H9 (cell line): ENCODE measurements around the gene ENC1. TPM values are rescaled to one million over a fixed set of nuclear protein-coding genes. Genes with fewer than 3 reads are reported as not detected.

Source experiments
- DNase-seq: peaks from one replicate; pipeline ENCODE4 v3.0.0-alpha.2; 2017
- H2AFZ ChIP-seq: one replicate; pipeline ENCODE4 v1.6.1; 2013; ENCODE audit warnings: mild to moderate bottlenecking, low read length, control low read depth, moderate library complexity
- H2AK5ac ChIP-seq: 2 replicates; pipeline ENCODE4 v1.6.1; 2013; ENCODE audit warnings: low read length, control low read depth, mixed read lengths; ENCODE audit not compliant: insufficient read length
- H2BK120ac ChIP-seq: one replicate; pipeline ENCODE4 v1.6.1; 2013; ENCODE audit warnings: low read depth, mild to moderate bottlenecking, low read length, control low read depth, inconsistent platforms; ENCODE audit not compliant: poor library complexity, severe bottlenecking
- H2BK12ac ChIP-seq: 2 replicates; pipeline ENCODE4 v1.6.1; 2013; ENCODE audit warnings: low read length, control low read depth, mixed read lengths, low read depth; ENCODE audit not compliant: insufficient read length
- H2BK15ac ChIP-seq: 2 replicates; pipeline ENCODE4 v1.6.1; 2013; ENCODE audit warnings: low read depth, low read length, control low read depth
- H2BK20ac ChIP-seq: one replicate; pipeline ENCODE4 v1.6.1; 2013; ENCODE audit warnings: low read depth, mild to moderate bottlenecking, low read length, control low read depth, inconsistent platforms; ENCODE audit not compliant: poor library complexity, severe bottlenecking
- H2BK5ac ChIP-seq: 2 replicates; pipeline ENCODE4 v1.6.1; 2013; ENCODE audit warnings: low read length, control low read depth, mixed read lengths; ENCODE audit not compliant: insufficient read length
- H3K14ac ChIP-seq: 2 replicates; pipeline ENCODE4 v1.6.1; 2013; ENCODE audit warnings: low read length, control low read depth; ENCODE audit not compliant: insufficient read depth
- H3K18ac ChIP-seq: 2 replicates; pipeline ENCODE4 v1.6.1; 2013; ENCODE audit warnings: low read depth, mild to moderate bottlenecking, mixed read lengths, low read length, control low read depth; ENCODE audit not compliant: insufficient read length
- H3K23ac ChIP-seq: 2 replicates; pipeline ENCODE4 v1.6.1; 2013; ENCODE audit warnings: low read length, control low read depth, mixed read lengths, low read depth; ENCODE audit not compliant: insufficient read length
- H3K23me2 ChIP-seq: 2 replicates; pipeline ENCODE4 v1.6.1; 2013; ENCODE audit warnings: low read depth, mild to moderate bottlenecking, mixed read lengths, low read length, control low read depth; ENCODE audit not compliant: insufficient read length, poor library complexity, severe bottlenecking
- H3K27ac ChIP-seq: 2 replicates; pipeline ENCODE4 v1.5.1; 2013; ENCODE audit warnings: low read length, control low read depth, mixed read lengths, low read depth; ENCODE audit not compliant: insufficient read length
- H3K27me3 ChIP-seq: 2 replicates; pipeline ENCODE4 v1.6.1; 2013; ENCODE audit warnings: low read length, control low read depth, inconsistent platforms; ENCODE audit not compliant: insufficient read depth
- H3K4ac ChIP-seq: 2 replicates; pipeline ENCODE4 v1.6.1; 2013; ENCODE audit warnings: low read depth, mild to moderate bottlenecking, control low read depth, inconsistent platforms, low read length, moderate library complexity
- H3K4me1 ChIP-seq: 2 replicates; pipeline ENCODE4 v1.6.1; 2013; ENCODE audit warnings: low read length, control low read depth, inconsistent platforms; ENCODE audit not compliant: insufficient read depth
- H3K4me2 ChIP-seq: 2 replicates; pipeline ENCODE4 v1.6.1; 2013; ENCODE audit warnings: low read length, control low read depth, mixed read lengths; ENCODE audit not compliant: insufficient read length, insufficient read depth
- H3K56ac ChIP-seq: 2 replicates; pipeline ENCODE4 v1.6.1; 2013; ENCODE audit warnings: low read depth, mild to moderate bottlenecking, mixed read lengths, low read length, control low read depth; ENCODE audit not compliant: insufficient read length
- H3K79me1 ChIP-seq: 2 replicates; pipeline ENCODE4 v1.6.1; 2013; ENCODE audit warnings: low read depth, mild to moderate bottlenecking, moderate library complexity, low read length, control low read depth, inconsistent platforms; ENCODE audit not compliant: insufficient read depth, poor library complexity, severe bottlenecking
- H3K79me2 ChIP-seq: 2 replicates; pipeline ENCODE4 v1.6.1; 2013; ENCODE audit warnings: low read length, control low read depth, inconsistent platforms; ENCODE audit not compliant: insufficient read depth
- H3K9ac ChIP-seq: 2 replicates; pipeline ENCODE4 v1.6.1; 2013; ENCODE audit warnings: low read length, control low read depth, mixed read lengths; ENCODE audit not compliant: insufficient read length; ENCODE audit errors: extremely low read depth
- H3K9me3 ChIP-seq: one replicate; pipeline ENCODE4 v1.6.1; 2013; ENCODE audit warnings: low read depth, low read length, inconsistent platforms; ENCODE audit not compliant: control insufficient read depth
- H3T11ph ChIP-seq: one replicate; pipeline ENCODE4 v1.6.1; 2013; ENCODE audit warnings: mild to moderate bottlenecking, low read length, control low read depth, inconsistent platforms
- H4K20me1 ChIP-seq: one replicate; pipeline ENCODE4 v1.6.1; 2013; ENCODE audit not compliant: control insufficient read depth, insufficient read length, insufficient read depth
- H4K5ac ChIP-seq: 2 replicates; pipeline ENCODE4 v1.6.1; 2013; ENCODE audit warnings: low read depth, mild to moderate bottlenecking, mixed read lengths, low read length, control low read depth; ENCODE audit not compliant: insufficient read length
- H4K8ac ChIP-seq: replicated peaks from 2 replicates; pipeline ENCODE4 v1.6.1; 2013; ENCODE audit warnings: low read length, control low read depth, mixed read lengths, low read depth; ENCODE audit not compliant: insufficient read length
- H4K91ac ChIP-seq: 2 replicates; pipeline ENCODE4 v1.6.1; 2013; ENCODE audit warnings: low read depth, mild to moderate bottlenecking, moderate library complexity, mixed read lengths, low read length, control low read depth; ENCODE audit not compliant: insufficient read length
- H3K27ac Mint-ChIP-seq, 3 experiments: 2 replicates in 2 of 3; 3 replicates in 1 of 3; pipeline ENCODE4 v1.8.0; 2020 to 2021; ENCODE audit warnings: mixed read lengths in 3 of 3, mild to moderate bottlenecking in 1 of 3, moderate library complexity in 1 of 3
- H3K27me3 Mint-ChIP-seq: 2 replicates; pipeline ENCODE4 v1.8.0; 2021; ENCODE audit warnings: low read depth, mild to moderate bottlenecking, moderate library complexity, mixed read lengths
- H3K36me3 Mint-ChIP-seq, 3 experiments: 2 replicates in 2 of 3; 3 replicates in 1 of 3; pipeline ENCODE4 v1.8.0; 2020 to 2021; ENCODE audit warnings: low read depth in 3 of 3, mixed read lengths in 3 of 3; ENCODE audit not compliant: insufficient read depth in 1 of 3
- H3K4me1 Mint-ChIP-seq, 2 experiments: 2 replicates each; pipeline ENCODE4 v1.8.0; 2020; ENCODE audit warnings: mixed read lengths in 2 of 2
- H3K4me3 Mint-ChIP-seq, 2 experiments: 2 replicates in 1 of 2; 3 replicates in 1 of 2; pipeline ENCODE4 v1.8.0; 2020 to 2021; ENCODE audit warnings: mild to moderate bottlenecking in 2 of 2, mixed read lengths in 2 of 2, moderate library complexity in 1 of 2
- H3K9me3 Mint-ChIP-seq, 2 experiments: 2 replicates in 1 of 2; 3 replicates in 1 of 2; pipeline ENCODE4 v1.8.0; 2020; ENCODE audit warnings: mild to moderate bottlenecking in 2 of 2, mixed read lengths in 2 of 2, moderate library complexity in 1 of 2
- WGBS: extraction: QIAGEN DNeasy Blood & Tissue Kit; methylation state at CpG from one replicate; pipeline ENCODE4 v1.1.7; 2013; ENCODE audit warnings: missing lambda C conversion rate, low lambda C conversion rate, mixed read lengths; ENCODE audit not compliant: insufficient read length; ENCODE audit errors: extremely low coverage; 5-methylcytosine and 5-hydroxymethylcytosine counted together
- total RNA-seq: library from RNA; stranded (reverse); gene quantifications from 2 replicates; pipeline ENCODE4 v1.2.1, GENCODE V29; 2021
- TF ChIP-seq, protein P1 (sequence below): fragments of 200-600 bp; sonication (generic); conservative IDR thresholded peaks from 3 replicates; pipeline ENCODE4 v1.8.0; 2021; ENCODE audit warnings: antibody characterized with exemption, mild to moderate bottlenecking

The ENC1 gene
- total RNA-seq, 1 experiment from 2014 or later: 14.4 TPM

DNA sequence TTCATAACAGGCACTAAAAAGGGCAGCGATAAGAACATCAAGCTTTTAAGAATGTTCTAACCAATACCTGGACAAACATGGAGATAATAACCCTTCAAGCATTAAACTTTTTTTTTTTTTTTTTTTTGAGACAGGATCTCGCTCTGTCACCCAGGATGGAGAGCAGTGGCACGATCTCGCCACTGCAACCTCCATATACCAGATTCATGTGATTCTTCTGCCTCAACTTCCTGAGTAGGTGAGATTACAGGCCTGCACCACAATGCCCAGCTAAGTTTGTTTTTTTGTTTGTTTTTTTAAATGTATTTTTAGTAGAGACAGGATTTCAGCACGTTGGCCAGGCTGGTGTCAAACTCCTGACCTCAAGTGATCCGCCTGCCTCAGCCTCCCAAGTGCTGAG, 14.7 kb upstream of the ENC1 start:
- H2BK5ac ChIP-seq: no peak overlapping the region
- H3K9me3 ChIP-seq: no peaks in the 10 kb centered on the region
- Mint-ChIP-seq H3K4me1 (peaks cover 5 to 6% of the 10 kb centered on the region in 2 experiments; a peak in 3 of 4 replicates), H3K36me3 (peaks cover 0 to 8% (median 0%) of the 10 kb centered on the region in 3 experiments; a peak in 2 of 7 replicates), H3K27ac (no peak overlapping the region), H3K9me3 (peaks cover 6 to 7% of the 10 kb centered on the region in 2 experiments; a peak in 3 of 5 replicates), H3K4me3 (no peak overlapping the region), H3K27me3 (no peaks in the 10 kb centered on the region; the same call in 1 of the 2 replicates)
- no peaks in the 10 kb centered on the region for H3K27me3 ChIP-seq
- H3K4me2 ChIP-seq: no peak overlapping the region
- no peak overlapping the region for H4K5ac ChIP-seq
- no peaks in the 10 kb centered on the region for H3K4me1 ChIP-seq
- no peak overlapping the region for H2BK15ac ChIP-seq
- H3K27ac ChIP-seq: no peak overlapping the region
- no peak for DNase-seq
- H3K23ac ChIP-seq: no peak overlapping the region
- H2BK120ac ChIP-seq: no peak overlapping the region
- no peak overlapping the region for H2BK12ac ChIP-seq
- TF ChIP-seq, protein P1, sequence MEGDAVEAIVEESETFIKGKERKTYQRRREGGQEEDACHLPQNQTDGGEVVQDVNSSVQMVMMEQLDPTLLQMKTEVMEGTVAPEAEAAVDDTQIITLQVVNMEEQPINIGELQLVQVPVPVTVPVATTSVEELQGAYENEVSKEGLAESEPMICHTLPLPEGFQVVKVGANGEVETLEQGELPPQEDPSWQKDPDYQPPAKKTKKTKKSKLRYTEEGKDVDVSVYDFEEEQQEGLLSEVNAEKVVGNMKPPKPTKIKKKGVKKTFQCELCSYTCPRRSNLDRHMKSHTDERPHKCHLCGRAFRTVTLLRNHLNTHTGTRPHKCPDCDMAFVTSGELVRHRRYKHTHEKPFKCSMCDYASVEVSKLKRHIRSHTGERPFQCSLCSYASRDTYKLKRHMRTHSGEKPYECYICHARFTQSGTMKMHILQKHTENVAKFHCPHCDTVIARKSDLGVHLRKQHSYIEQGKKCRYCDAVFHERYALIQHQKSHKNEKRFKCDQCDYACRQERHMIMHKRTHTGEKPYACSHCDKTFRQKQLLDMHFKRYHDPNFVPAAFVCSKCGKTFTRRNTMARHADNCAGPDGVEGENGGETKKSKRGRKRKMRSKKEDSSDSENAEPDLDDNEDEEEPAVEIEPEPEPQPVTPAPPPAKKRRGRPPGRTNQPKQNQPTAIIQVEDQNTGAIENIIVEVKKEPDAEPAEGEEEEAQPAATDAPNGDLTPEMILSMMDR: no peak
- no peak overlapping the region for H3K56ac ChIP-seq
- no peak overlapping the region for H3K14ac ChIP-seq
- no peak overlapping the region for H2BK20ac ChIP-seq
- H3K79me2 ChIP-seq: no peaks in the 10 kb centered on the region
- no CpG with 5 or more reads among the region's 6 CpGs for WGBS
- no peak overlapping the region for H4K8ac ChIP-seq
- no peak overlapping the region for H2AK5ac ChIP-seq
- no peak overlapping the region for H3K9ac ChIP-seq
- no peak overlapping the region for H2AFZ ChIP-seq
- H3K4ac ChIP-seq: no peak overlapping the region
- no peak overlapping the region for H3T11ph ChIP-seq
- H4K91ac ChIP-seq: no peak overlapping the region
- H4K20me1 ChIP-seq: no peaks in the 10 kb centered on the region
- H3K79me1 ChIP-seq: no peaks in the 10 kb centered on the region
- no peaks in the 10 kb centered on the region for H3K23me2 ChIP-seq
- H3K18ac ChIP-seq: no peak overlapping the region
